Muscle of leg (tissue), 11 donors: ENCODE results near the gene ADAMTS12. TPM values are rescaled to one million over a fixed set of nuclear protein-coding genes. Genes with fewer than 3 reads are reported as not detected.
"Not testable (repeated sequence)": the region's sequence is repeated elsewhere in the genome, so short reads cannot be mapped to it uniquely, and the experiment has no call there.

ENCODE experiments used
- DNase-seq: peaks from one replicate; pipeline ENCODE4 v3.0.0; 2013
- H3K27ac ChIP-seq: one replicate; pipeline ENCODE4 v1.5.1; 2013; ENCODE audit warnings: mild to moderate bottlenecking, low read length, control low read depth
- H3K27me3 ChIP-seq: one replicate; pipeline ENCODE4 v1.6.1; 2013; ENCODE audit warnings: low read length; ENCODE audit not compliant: control insufficient read depth, insufficient read depth
- H3K36me3 ChIP-seq: one replicate; pipeline ENCODE4 v1.6.1; 2013; ENCODE audit warnings: low read length; ENCODE audit not compliant: control insufficient read depth, insufficient read depth
- H3K4me1 ChIP-seq: one replicate; pipeline ENCODE4 v1.6.1; 2013; ENCODE audit warnings: low read length; ENCODE audit not compliant: control insufficient read depth, insufficient read depth
- H3K4me3 ChIP-seq: one replicate; pipeline ENCODE4 v1.5.1; 2013; ENCODE audit warnings: low read length, control low read depth
- H3K9me3 ChIP-seq: replicated peaks from 2 replicates; pipeline ENCODE4 v1.6.1; 2013; ENCODE audit warnings: low read depth, low read length; ENCODE audit not compliant: control insufficient read depth
- WGBS: methylation state at CpG from one replicate; pipeline ENCODE4 v1.1.5; 2013; ENCODE audit warnings: missing lambda C conversion rate; ENCODE audit not compliant: insufficient coverage; 5-methylcytosine and 5-hydroxymethylcytosine counted together
- polyA plus RNA-seq, 8 donors: library from polyadenylated mRNA; unstranded; fragments of 120-200 nt; gene quantifications; one replicate each; pipeline versions ENCODE4 v1.2.1 to v1.2.3, GENCODE V29; 2013; ENCODE audit warnings: inconsistent platforms in 1 of 8, low replicate concordance in 1 of 8; ENCODE audit not compliant: insufficient read length in 8 of 8, insufficient read depth in 1 of 8
- total RNA-seq: library from RNA; stranded (reverse); fragments of 120-200 nt; gene quantifications from one replicate; pipeline ENCODE4 v1.2.4, GENCODE V29; 2013

Gene ADAMTS12
- total and polyA plus RNA-seq, 9 donors: 14.8 to 35.1 (median 22.8) TPM

DNA sequence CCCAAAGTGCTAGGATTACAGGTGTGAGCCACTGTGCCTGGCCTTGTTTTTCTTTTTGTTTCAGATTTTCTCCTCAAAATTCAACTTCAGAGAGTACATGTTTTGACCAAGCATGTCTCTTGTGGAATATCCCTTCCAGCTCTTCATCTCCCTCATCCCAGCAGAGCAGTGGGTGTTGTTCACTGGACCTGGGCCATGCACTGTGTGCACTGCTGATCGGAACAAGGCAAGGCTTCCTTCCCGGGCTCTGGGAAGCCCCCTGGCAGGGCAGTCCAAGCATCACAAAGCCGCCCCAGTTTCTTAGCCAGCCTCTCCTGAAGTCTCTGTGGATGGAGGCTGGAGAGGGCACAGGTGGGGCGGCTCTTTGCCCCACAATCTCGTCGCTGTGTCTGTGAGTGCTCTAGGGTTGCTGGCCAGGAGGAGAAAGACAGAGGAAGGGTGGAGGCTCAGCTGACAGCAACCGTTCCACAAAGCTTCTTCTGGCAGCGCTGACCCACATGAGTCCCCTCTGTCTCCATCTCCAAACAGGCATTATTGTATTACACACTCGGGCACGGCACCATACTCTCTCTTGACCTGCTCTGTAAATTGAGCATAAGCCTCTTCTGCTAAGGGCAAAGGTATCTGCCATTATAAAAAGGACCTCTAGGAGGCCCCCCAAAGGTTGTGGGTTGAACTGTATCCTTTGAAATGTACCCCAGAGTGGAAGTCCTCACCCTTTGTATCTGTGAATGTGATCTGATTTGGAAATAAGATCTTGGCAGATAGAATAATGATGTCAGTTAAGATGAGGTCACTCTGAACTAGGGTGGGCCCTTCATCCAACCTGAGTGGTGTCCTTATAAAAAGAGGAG is 361.4 kb downstream of the ADAMTS12 start:
- no peaks in the 10 kb centered on the region for H3K27me3 ChIP-seq
- no peaks in the 10 kb centered on the region for H3K4me1 ChIP-seq
- DNase-seq: peak; percentile 17
- H3K9me3 ChIP-seq: no peaks in the 10 kb centered on the region
- H3K36me3 ChIP-seq: peaks cover 3% of the 10 kb centered on the region
- H3K27ac ChIP-seq: no peak overlapping the region
- H3K4me3 ChIP-seq: no peak overlapping the region
- WGBS: 93% methylated on average over 3 of the region's 10 CpGs

DNA sequence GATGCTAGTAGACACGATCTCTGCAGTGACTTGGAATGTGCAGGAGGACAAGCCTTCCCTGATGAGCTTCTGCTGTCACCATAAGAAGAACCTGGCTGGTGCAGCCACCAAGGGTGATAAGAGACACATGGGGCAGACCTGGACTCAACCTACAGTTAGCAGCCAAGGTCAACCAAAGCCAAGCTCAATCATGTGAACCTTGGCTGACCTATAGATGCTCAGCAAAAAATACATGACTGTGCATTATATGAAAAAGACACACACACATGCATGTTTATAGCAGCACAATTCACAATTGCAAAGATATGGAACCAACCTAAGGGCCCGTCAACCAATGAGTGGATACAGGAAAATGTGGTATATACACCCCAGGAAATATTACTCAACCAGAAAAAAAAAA is 364.1 kb downstream of the ADAMTS12 start:
- Histone ChIP-seq H3K27ac (no peak overlapping the region), H3K4me3 (no peak overlapping the region), H3K27me3 (no peaks in the 10 kb centered on the region), H3K36me3 (peaks cover 3% of the 10 kb centered on the region), H3K9me3 (no peaks in the 10 kb centered on the region), H3K4me1 (no peaks in the 10 kb centered on the region)
- WGBS: 67% methylated on average over 1 of the region's 2 CpGs
- DNase-seq: no peak

DNA sequence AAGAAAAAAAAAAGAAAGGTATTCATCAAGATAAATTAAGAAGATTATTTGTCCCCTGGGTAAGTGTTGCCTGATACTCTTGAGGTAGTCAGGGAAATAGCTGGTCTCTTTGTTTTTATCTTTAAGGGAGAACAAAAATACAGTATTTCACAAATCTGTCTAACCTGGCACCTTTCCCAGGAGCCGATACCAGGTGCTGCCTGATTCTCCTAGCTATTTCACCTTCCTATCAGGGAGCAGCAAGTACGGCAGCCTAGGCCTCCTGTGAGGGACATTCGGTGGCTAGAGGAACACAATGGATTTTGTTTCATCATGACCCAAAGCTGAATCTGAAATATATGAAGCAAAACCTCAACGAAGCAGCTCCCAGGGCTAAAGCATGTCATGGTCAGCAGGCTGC is 365.0 kb downstream of the ADAMTS12 start:
- 70% methylated on average over 2 of the region's 4 CpGs for WGBS
- H3K27me3 ChIP-seq: no peaks in the 10 kb centered on the region
- DNase-seq: no peak

DNA sequence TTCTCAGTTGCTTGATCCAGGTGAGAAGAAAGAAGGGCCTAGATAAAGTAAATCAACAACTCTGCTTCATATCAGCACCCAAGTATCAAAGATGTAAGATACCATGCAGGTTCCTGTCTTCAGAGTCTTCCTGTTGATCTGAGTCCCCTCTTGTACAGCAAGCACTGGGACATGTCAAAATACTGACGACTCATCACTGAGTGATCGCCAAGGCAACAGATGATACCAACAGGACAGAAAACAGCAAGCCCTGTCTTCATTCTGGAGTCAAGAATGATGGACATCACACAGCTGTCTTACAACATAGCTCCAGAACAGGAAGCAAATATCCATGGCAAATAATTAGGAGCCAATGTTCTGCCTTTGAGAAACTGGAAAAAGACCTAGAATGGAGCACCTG is 367.3 kb downstream of the ADAMTS12 start:
- H3K9me3 ChIP-seq: no peaks in the 10 kb centered on the region
- 90% methylated on average over 2 of the region's 2 CpGs for WGBS
- H3K36me3 ChIP-seq: peaks cover 3% of the 10 kb centered on the region
- no peak for DNase-seq
- no peaks in the 10 kb centered on the region for H3K4me1 ChIP-seq
- H3K27me3 ChIP-seq: no peaks in the 10 kb centered on the region
- no peak overlapping the region for H3K27ac ChIP-seq
- no peak overlapping the region for H3K4me3 ChIP-seq

More for the DNA sequence above, 365.0 kb downstream of the ADAMTS12 start:
- Histone ChIP-seq H3K27ac (no peak overlapping the region), H3K9me3 (no peaks in the 10 kb centered on the region), H3K4me3 (no peak overlapping the region), H3K4me1 (no peaks in the 10 kb centered on the region), H3K36me3 (peaks cover 3% of the 10 kb centered on the region)

DNA sequence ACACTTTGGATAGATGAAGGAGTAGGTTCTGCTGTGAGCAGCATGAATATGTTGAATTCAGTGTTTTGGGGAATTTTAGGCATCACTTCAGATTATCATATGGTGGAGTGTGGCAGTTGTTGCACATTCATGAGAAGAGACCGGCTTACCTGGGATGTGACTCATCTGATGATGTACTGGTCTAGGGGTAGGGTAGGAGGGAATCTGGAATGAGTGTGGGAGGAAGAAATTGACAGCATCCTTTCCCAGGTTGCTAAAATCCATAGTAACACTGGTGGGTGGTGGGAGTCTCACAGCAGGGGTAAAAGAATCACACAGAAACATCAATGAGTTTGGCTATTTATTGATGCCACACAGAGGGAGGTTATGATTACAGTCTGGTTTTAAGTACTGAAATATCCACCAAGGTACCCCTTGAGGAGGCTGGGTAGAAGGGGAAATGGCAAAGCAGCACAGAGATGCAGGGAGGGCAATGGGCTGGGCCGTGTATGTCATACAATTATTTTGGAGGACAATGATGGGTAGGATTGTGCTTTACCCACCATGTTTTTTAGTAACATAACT is 368.5 kb downstream of the ADAMTS12 start:
- no peak for DNase-seq
- H3K4me1 ChIP-seq: no peaks in the 10 kb centered on the region
- H3K9me3 ChIP-seq: peaks cover 2% of the 10 kb centered on the region
- no peaks in the 10 kb centered on the region for H3K27me3 ChIP-seq
- peaks cover 3% of the 10 kb centered on the region for H3K36me3 ChIP-seq
- no peak overlapping the region for H3K27ac ChIP-seq
- no peak overlapping the region for H3K4me3 ChIP-seq
- WGBS: 91% methylated on average over 1 of the region's 2 CpGs

DNA sequence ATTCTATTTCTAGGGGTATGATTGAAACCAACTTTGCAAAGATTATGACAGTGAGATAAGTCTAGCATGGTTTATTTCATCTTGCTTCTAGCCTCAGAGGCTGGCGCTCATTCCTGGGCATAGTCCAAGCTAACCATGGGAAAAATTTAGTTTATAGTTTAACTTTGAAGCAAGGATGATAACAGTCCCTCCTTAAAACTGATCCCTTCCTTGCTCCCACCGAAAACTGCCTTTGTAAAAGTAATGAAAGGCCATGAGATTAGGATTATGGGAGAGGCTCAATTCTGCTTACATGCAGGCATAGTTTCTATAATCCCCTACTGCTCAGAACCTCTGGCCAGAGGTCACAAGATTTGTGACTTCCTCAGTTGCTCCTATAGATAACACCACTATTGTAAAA is 375.4 kb downstream of the ADAMTS12 start:
- H3K27ac ChIP-seq: no peak overlapping the region
- H3K9me3 ChIP-seq: peaks cover 2% of the 10 kb centered on the region
- H3K27me3 ChIP-seq: no peaks in the 10 kb centered on the region
- no peak overlapping the region for H3K4me3 ChIP-seq
- no peaks in the 10 kb centered on the region for H3K4me1 ChIP-seq
- no peak for DNase-seq
- WGBS: no CpG with 5 or more reads among the region's 2 CpGs
- H3K36me3 ChIP-seq: no peaks in the 10 kb centered on the region

DNA sequence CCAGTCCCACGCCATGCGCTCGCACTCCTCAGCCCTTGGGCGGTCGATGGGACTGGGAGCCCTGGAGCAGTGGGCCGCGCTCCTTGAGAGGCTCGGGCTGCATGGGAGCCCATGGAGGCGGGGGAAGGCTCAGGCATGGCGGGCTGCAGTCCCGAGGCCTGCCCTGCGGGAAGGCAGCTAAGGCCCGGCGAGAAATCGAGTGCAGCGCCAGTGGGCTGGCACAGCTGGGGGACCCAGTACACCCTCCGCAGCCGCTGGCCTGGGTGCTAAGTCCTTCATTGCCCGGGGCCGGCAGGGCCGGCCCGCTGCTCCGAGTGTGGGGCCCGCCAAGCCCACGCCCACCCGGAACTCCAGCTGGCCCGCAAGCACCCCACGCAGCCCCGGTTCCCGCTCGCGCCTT is 376.4 kb downstream of the ADAMTS12 start:
- WGBS: 95% methylated on average over 25 of the region's 32 CpGs
- H3K36me3 ChIP-seq, H3K9me3 ChIP-seq, H3K27me3 ChIP-seq, DNase-seq, H3K4me1 ChIP-seq, H3K27ac ChIP-seq, H3K4me3 ChIP-seq: not testable (repeated sequence)

DNA sequence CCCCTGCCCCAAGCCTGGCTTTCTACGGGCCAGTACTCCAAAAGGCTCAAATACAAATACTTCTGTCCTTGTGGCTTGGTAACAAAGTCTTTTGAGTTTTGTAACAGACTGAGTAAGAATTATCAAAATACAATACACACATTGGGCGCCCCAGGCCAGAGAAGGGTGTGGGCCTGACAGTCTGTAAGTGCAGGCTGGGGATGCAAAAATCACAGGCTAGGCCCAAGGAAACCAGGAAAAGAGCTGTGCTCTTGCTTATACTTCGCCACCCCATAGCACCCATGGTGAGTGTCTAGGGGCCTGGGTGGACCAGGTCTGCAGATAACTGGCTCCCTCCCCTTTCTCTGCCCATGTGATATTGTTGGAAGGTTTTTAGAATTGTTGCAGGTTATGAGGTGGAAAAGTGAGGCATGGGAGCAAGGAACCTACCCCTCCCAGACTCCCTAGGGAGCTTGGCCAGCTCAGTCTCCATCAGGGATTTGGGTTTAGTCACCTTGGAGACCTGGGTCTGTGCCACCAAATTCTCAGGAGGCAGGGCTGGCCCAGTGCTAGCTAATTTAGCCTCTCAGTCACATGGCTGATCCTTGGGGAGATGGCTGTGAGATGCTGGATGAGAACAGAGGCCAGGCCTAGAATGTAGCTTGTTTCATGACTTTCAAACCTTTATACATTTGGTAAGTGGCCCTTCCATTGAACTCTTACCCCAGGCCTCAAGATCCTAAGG is 378.2 kb downstream of the ADAMTS12 start:
- H3K27me3 ChIP-seq: no peaks in the 10 kb centered on the region
- no peak overlapping the region for H3K27ac ChIP-seq
- no CpG with 5 or more reads among the region's 3 CpGs for WGBS

DNA sequence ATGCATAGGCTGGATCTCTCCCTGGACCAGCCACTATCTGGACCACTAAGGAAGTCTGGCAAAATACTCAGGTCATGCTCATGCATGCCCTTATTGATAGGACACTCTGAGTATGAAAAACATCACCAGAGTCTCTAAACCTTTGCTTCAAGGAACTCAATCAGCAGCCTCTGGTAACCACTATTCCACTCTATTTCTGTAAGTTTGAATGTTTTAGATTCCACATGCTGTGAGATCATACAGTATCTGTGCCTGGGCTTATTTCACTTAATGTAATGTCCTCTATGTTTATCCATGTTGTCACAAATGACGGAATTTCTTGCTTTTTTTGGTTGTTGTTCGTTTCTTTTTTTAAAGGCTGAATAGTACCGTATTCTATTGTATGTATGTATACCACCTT is 382.8 kb downstream of the ADAMTS12 start:
- H3K9me3 ChIP-seq: no peaks in the 10 kb centered on the region
- no CpG with 5 or more reads among the region's 3 CpGs for WGBS
- H3K36me3 ChIP-seq: no peaks in the 10 kb centered on the region
- no peak for DNase-seq
- H3K4me1 ChIP-seq: no peaks in the 10 kb centered on the region
- H3K4me3 ChIP-seq: no peak overlapping the region
- no peak overlapping the region for H3K27ac ChIP-seq
- no peaks in the 10 kb centered on the region for H3K27me3 ChIP-seq

More for the DNA sequence above, 378.2 kb downstream of the ADAMTS12 start:
- Histone ChIP-seq H3K9me3 (no peaks in the 10 kb centered on the region), H3K4me3 (no peak overlapping the region), H3K36me3 (no peaks in the 10 kb centered on the region), H3K4me1 (no peaks in the 10 kb centered on the region)
- no peak for DNase-seq

DNA sequence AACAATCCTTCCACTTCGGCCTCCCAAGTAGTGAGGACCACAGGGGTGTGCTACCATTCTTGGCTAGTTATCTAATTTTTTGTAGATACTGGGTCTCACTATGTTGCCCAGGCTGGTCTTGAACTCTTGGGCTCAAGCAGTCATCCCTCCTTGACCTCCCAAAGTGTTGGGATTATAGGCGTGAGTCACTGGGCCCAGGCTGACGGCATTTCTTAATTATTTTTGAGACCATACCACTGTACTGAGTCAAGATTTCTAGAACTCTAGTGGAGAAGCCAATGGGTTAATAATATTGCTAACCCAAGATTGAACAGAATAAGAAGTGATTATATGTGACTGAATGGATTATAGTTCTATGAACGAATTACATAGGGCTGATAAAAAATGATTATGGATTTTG is 384.4 kb downstream of the ADAMTS12 start:
- no peak overlapping the region for H3K27ac ChIP-seq
- no peak for DNase-seq
- no peaks in the 10 kb centered on the region for H3K36me3 ChIP-seq
- H3K4me3 ChIP-seq: no peak overlapping the region
- no peaks in the 10 kb centered on the region for H3K27me3 ChIP-seq
- H3K9me3 ChIP-seq: no peaks in the 10 kb centered on the region
- WGBS: 100% methylated on average over 2 of the region's 4 CpGs
- no peaks in the 10 kb centered on the region for H3K4me1 ChIP-seq
